Endometrial microvascular endothelial cells (primary cell): ENCODE results near the gene VIP. TPM values are rescaled to one million over a fixed set of nuclear protein-coding genes. Genes with fewer than 3 reads are reported as not detected.

ENCODE experiments used
- in situ Hi-C: cut with HindIII; loops from 2 replicates; pipeline ENCODE4 v1.10.0; 2017; ENCODE audit warnings: low sequenced_read_pairs, low pct_unique_long_range_greater_than_20kb; ENCODE audit errors: inconsistent ontology term
- total RNA-seq: library from RNA; depleted of rRNA; stranded (reverse); fragments of >200 nt; gene quantifications from one replicate; pipeline ENCODE4 v1.2.3, GENCODE V29; 2015; ENCODE audit errors: inconsistent ontology term

The VIP gene
- total RNA-seq, 1 donor from 2014 or later, result 0.19 TPM

- in situ Hi-C loops, result no loop called here
These were observed 20.6 kb downstream of the VIP start for GRCh38 chr6:152771061-152771687.

GRCh38 chr6:152775428-152775827 is 24.8 kb downstream of the VIP start:
- in situ Hi-C loops, result no loop called here

- in situ Hi-C loops, result no loop called here
These were observed 26.2 kb downstream of the VIP start for GRCh38 chr6:152776833-152777232.

- in situ Hi-C loops, result no loop called here
These were observed 32.8 kb downstream of the VIP start for GRCh38 chr6:152783217-152783878.

- in situ Hi-C loops, result no loop called here
These were observed 44.1 kb downstream of the VIP start for GRCh38 chr6:152794696-152795095.

GRCh38 chr6:152804150-152804549 is 53.6 kb downstream of the VIP start:
- in situ Hi-C loops, result no loop called here

Other genes with a start within 250 kb of the VIP start
- 61.6 TPM for gene SYNE1, start 113.4 kb upstream of the VIP start, total RNA-seq
- 65.3 TPM for gene MYCT1, start 52.9 kb upstream of the VIP start, total RNA-seq
- gene FBXO5, start 232.2 kb downstream of the VIP start, total RNA-seq, result 17.1 TPM